KG1 (cell line): ENCODE data around the gene GSTO1.
A peak's percentile ranks its signal among the peaks of the same experiment; 100 is the strongest.

ENCODE experiments used
- DNase-seq: peaks from one replicate; lab custom pipeline; 2025; lab: John Stamatoyannopoulos, UW

The GSTO1 gene

DNA sequence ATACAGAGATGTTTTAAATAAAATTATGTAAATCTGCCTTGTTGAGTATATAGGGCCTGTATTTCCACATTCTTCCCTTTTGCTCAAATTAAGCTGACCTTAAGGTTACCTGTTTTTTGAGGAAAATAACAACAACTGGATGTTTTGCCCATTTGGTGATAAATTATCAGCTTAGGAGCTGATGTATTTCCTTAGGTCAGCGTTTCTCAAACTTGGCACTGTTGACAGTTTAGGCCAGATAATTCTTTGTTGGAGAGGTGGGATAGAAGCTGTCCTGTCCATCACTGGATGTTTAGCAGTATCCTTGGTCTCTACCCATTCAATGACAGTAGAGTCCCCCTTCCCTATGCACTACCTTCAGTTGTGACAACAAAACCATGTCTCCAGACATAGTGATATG, 21.5 kb downstream of the GSTO1 start:
- no peak for DNase-seq

DNA sequence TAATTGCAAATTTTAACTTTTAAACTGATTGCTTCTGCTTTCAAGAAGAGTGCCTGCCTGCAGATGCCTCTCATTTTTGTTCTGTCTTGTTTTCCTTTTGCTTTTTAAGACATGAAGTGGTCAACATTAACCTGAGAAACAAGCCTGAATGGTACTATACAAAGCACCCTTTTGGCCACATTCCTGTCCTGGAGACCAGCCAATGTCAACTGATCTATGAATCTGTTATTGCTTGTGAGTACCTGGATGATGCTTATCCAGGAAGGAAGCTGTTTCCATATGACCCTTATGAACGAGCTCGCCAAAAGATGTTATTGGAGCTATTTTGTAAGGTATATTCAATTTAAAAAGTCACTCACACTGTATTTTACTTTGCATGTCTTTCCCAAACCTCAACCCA, 23.1 kb downstream of the GSTO1 start:
- DNase-seq, result no peak

DNA sequence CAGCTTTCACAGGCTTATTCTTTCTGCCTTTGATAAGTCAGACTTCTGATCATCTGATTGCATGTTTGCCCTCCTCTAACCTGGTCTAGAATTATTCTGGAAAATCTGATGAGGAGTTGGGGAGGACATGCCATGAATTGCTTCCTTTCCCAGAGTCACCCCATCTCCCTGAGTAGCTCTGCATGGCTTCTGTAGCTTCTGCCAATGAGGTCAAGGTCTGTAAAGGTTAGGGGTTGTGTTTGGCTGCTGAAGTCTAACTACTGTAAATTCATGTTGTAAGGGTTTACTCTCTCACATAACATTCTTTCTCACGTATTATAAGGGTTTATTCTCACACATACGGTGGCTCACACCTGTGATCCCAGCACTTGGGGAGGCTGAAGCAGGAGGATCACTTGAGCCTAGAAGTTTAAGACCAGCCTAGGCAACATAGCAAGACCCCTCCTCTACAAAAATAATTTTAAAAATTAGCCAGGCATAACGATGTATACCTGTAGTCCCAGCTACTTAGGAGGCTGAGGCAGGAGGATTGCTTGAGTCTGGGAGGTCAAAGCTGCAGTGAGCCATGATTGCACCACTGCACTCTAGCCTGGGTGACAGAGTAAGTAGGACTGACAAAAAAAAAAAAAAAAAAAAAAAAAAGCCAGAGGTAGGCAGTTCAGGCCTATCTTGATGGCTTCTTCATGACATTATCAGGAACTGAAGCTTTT, 25.0 kb downstream of the GSTO1 start:
- DNase-seq, result no peak

DNA sequence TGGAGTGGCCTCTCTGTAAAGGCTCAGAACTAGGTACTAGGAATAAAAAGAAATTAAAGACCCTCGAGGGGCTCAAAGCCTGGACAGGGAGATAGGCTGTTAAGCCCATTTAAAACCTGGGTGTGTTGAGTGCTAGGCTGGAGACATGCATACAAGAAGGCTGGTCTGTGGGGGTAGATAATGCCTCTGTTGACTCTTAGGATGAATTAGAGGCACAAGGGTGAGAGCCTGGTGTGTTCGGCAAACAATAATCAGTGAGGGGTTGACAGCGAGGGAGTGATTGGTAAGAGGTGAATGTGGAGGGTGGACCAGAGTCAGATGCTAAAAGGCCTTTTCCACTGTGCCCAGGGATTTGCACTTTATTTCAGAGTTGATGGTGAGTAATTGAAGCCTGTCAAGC, 27.0 kb downstream of the GSTO1 start:
- no peak for DNase-seq

DNA sequence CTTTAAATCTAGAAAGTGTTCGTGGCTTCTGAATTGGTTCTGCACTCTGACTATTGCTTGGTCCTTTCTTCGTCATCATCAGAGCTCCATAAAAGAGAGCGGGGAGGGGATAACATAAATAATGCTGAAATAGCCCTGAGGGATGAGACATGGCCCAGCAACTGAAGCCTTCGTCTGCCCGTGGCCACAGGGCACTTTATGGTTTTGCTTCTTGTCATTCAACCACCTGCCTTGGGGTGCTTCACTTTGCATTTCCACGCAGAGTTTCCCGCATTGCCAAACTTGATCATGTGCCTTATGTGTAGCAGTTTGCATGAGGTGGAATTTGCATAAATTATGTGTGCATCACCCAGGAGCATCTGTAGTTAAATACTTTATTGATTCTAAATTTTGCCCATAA, 30.2 kb downstream of the GSTO1 start:
- no peak for DNase-seq

DNA sequence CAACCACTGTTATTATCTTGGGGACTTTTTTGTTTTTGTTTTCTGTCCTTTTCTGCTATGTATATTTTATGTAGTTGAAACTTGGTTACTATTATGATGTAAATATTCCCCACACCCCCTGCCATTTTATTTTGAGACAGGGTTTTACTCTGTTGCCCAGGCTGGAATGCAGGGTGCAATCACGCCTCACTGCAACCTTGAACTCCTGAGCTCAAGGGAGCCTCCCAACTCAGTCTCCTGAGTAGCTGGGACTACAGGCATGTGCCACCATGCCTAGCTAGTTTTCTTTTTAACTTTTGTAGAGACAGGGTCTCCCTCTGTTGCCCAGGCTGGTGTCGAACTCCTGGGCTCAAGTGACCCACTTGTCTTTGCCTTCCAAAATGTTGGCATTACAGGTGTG, 32.2 kb downstream of the GSTO1 start:
- no peak for DNase-seq

DNA sequence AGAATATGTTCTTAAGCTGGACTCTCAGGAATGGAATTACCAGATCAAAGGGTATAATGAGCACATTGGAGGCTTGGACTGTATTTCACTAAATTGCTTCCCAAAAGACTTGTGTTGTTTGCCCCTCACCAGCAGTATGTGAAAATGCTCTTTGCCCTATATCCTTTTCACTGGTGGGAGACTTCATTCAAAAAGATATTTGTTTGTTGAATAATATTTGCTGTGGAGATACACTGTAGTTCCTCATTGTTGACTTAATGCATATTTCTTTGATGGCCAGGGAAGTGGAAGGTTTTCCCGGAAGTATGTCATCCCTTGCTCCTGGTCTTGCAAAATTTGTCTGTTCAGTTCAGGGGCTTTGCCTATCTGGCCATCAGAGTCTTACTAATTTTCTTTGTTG, 33.7 kb downstream of the GSTO1 start:
- DNase-seq, result no peak

DNA sequence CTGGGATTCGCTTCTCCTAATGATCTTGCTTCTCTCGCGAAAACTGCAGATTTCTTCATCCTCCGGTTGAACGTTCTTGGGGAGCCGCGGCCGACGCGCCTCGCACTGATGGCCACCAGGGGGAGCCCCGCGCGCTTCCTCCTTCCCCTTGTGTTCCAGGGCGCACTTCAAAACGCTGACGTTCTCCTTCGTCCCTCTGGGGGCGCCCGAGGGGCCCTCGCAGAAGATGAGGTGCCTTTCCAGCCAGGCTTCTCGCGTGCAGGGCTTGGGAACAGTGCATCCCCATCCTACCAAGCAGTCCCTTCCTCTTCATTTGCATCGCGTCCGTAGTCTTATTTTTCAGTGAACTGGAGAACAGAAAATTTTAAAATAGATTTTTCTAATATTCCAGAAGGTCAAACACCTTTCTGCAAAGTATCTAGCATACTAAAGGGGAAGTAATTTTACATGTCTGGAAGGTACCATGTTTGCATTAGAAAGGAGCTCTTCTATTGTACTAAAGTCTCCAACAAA, 36.8 kb downstream of the GSTO1 start:
- peak; percentile 83 for DNase-seq

DNA sequence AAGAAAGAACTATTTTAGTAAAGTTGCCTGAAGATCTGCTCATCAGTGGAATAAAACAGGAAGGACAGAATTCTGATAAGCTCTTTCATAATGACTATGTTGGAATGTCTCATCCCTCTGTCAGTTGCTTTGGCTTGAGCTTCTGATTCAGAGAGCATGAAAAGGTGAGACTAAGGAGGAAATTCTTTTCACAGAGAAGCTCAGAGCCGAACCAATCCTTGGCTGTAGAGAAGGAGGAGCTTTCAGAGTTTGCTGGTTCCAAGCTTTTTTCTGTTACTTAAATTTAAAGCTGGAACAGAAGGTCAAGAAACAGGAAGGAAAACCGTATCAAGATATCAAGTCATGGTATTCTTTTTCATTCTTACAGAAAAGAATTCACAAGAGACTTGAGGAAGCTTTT, 38.3 kb downstream of the GSTO1 start:
- DNase-seq, result no peak

DNA sequence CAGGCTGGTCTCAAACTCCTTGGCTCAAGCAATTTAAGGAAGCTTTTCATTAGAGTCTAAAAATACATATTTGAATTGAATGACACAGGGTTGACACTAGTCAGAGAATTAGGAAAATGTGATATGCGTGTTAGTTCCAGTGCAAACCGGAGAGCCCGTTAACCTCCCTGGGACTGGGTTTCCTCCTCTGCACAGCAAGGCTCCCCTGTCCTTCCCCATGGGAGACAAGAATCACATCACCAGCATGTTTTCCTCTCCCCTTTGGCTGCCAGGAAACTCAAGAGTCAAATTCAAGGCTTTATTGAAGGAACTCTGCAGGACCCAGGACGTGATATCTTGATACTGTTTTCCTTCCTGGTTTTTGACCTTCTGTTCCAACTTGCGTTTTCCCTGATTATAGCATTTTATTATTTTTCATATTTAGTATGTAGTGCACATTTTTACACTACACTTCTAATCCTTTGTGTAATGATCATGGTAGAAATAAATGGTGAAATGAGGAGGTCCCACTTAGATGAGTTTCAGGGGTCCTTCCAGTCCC, 39.2 kb downstream of the GSTO1 start:
- no peak for DNase-seq

DNA sequence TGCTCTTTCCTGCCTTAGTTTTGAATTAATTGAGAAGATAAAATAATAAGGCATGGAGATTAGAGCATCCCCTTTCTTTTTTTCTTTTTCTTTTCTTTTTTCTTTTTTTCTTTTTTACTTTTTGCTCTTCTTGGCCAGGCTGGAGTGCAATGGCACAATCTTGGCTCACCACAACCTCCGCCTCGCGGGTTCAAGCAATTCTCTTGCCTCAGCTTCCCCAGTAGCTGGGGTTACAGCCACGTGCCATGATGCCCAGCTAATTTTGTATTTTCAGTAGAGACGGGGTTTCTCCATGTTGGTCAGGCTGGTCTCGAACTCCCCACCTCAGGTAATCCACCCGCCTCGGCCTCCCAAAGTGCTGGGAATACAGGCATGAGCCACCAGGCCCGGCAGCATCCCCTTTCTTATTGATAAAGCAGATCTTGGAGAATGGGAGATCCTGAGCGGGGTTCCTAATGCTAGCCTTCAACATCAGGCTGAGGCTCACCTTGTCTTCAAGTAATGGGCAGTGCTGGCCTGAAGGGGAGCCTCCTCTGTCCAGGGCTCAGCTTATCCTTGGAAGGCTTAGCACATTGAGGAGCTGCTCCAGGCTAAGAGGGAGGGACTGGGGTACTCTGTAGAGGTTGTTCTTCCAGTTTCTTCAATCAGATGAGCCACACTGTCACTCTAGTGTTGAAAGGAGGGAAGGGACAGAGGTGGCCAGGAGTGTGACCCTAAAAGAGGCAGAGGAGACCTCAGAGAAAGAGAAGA, 42.2 kb downstream of the GSTO1 start:
- DNase-seq, result no peak

DNA sequence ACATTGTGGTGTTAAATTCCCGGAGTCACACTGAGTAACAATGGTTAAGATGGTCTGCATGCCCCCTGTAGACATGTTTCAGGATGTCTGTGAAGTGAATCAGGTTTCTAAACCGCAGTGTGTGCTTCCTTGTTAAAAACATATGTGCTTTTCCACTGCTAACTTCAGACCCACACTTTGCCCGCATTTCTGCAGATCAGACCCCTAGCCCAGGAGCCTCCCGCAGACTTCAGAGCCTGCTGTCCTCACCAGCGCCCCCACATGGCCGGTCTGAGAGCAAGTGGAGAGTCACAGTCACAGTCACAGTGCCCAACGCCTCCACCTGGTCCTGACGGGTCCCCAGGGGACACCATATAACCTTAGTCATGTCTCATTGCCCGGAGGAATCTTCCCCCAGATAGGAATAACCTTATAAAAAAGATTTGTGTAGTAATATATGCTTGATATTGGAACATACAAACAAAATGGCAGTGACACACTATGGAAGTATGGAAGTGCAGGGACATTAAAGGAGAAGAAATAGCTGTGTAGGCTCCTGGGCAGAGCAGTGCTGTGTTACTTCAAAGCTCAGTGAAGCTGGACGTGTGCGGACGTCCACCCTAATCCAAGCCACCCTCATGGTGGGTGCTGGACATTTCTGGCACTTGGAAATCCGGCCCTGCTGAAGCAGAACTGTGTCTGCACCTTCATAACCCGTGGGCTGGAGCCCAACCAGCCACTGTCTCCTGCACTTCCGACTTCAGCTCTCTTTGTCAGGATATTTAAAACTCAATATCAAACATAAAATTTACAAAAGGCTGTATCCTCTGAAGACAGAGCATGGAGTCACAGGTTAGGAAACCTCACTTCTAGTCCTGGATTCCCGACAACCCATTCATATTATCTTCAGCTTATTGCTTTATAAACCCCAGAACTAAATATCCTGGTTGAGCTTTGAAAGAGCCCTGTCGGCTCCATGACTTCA, 43.3 kb downstream of the GSTO1 start:
- no peak for DNase-seq

DNA sequence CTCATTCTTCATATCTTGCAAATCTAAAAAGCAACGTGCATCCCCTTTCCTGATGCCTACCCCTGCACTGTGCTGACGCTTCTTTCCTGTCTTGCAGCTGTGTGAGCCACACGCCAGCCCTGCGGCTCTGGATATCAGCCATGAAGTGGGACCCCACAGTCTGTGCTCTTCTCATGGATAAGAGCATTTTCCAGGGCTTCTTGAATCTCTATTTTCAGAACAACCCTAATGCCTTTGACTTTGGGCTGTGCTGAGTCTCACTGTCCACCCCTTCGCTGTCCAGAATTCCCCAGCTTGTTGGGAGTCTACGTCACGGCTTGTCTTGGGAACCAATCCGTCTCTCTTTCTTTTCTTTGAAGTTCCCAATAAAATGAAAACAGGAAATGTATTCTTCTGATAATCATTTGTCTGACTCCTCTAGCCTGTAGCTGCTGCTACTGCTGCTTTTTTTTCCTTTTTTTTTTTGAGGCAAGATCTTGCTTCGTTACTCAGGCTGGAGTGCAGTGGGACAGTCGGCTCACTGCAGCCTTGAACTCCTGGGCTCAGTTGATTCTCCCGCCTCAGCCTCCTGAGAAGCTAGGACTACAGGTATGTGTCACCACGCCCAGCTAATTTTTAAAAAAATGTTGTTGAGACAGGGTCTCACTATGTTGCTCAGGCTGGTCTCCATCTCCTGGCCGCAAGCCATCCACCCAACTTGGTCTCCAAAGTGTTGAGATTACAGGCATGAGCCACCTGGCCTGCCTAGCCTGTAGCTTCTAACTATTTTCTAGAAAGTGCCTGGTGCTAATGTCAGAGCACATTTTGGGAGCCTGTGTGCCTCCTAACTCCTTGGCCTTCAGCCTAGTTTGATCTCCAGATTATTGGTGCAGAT, 44.6 kb downstream of the GSTO1 start:
- no peak for DNase-seq

DNA sequence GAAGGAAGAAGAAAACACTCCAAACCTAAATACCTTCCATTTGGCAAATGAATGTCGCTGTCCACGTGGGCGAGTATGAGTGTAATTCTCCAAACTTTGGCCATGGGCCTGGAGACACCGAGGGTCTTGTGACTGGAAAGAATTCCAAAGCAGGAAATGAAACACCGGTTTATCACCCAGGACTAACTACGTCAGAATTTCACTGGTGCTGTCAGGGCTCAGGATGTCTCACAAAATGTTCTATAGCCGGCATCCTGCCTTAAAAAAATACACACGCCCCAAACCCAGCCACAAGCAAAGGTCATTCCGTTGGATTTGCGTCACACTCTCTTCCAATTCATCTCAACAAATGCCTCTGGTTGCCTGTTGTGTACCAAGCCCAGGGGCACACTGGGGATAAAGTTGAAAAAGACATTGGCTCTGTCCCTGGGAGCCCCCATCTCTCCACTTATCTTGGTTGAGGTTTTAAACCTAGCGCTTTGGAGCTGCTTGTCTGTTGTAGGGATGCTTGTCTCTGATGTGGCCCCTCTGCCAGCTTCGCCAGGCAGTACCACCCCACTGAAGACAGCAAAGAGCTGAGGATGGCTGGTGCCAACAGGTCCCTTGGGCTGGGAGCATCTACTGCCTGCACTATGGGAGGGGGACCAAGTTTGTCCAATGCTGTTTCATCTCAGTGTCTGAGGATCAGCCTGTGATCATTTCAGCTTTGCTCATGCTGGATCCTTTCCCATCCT, 45.5 kb downstream of the GSTO1 start:
- no peak for DNase-seq

DNA sequence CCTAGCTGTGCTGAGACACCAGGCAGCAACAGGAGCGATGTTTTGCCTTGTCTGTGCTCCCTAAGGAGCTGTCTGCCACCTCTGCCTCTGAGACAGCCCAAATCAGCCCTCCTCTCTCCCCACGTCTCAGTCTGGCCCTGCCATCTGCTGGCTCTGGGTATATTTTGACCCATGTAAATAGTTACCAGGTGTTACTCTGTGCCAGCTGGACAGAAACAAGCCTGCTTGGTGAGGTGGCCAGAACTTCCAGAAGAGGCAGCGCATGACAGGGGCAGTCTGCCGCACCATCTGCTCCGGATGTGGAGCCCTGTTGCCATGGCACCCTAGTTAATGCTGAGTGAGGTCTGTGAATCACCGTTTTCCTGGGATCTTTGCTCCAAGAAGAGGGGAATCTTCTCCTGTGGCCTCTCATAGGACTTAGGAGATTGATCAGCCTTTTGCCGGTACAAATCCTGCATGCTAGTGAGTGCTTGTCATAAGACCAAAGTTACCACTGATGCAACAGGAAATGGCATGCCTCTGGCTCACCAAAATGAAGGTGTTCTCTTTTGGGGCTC, 46.1 kb downstream of the GSTO1 start:
- DNase-seq, result no peak

DNA sequence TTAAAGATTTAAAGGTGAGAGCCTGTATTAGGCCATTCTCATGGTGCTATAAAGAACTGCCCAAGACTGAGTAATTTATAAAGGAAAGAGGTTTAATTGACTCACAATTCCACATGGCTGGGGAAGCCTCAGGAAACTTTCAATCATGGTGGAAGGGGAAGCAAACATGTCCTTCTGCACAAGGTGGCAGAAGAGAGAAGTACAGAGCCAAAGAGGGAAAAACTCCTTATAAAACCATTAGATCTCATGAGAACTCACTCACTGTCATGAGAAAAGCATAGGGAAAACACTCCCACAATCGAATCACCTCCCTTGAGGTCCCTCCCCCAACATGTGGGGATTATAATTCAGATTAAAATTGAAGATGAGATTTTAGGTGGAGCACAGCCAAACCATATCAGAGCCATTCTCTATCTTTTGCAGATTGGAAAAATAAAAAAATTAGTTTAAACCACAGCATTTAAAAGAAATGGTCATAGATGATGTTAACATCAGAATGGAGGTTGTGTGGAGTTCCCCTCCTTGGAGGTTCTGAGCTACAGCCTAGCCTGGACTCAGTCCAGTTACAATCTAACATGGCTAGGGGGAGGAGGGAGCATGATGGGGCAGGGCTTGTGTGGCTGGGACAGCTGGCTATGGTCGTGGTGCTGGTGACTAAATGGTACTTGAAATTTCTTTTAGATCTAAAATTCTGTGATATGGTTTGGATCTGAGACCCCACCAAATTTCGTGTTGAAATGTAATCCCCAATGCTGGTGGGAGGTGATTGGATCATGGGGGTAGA, 47.4 kb downstream of the GSTO1 start:
- no peak for DNase-seq

DNA sequence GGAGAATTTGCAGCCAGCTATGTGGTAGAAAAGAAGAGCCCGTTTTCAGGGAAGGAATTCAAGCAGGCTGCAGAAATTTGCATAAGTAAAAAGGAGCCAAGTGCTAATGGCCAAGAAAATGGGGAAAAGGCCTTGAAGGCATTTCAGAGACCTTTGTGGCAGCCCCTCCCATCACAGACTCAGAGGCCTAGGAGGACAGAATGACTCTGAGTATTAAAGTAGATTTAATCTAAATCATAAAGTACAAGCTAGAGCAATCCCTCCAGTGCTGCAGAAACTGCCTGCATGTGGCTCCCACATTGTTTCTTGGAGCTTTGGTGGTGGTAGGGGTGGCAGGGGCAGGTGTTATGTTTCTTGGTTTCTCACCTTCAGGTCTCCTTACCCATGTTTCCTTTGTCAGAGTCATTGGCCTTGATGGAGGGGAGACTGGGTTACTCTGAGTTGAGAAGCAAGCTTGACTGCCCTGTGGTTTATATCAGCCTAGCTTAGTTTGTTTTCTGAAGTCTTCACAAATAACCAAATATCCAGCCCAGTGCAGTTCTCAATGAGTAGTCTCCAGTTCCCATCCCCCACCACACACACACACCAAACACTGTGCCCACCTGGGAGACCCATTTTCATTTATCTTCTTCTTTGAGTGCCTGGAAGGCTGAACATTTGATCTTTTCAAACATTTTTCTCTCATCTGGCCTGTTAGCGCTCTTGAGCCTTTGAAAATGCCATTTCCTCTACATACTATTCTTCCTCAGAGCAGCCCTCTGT, 49.1 kb downstream of the GSTO1 start:
- DNase-seq, result no peak

DNA sequence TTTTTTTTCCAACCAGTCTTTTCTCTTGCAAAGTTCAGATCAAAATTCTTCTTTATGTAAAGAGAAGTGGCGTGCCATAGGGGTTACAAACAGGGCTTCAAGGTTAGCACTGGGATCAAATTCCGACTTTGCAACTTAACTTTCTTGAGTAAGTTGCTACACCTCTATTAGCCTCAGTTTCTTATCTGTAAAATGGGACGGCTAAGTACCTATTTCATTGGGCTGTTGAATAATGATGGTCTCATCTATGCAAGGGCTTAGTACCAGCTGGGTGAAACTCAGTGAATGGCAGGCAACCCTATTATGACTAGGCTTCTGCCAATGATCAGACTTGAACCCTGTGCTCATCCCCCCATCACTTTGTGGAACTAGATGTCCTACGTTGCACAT, 49.7 kb downstream of the GSTO1 start:
- DNase-seq, result no peak

DNA sequence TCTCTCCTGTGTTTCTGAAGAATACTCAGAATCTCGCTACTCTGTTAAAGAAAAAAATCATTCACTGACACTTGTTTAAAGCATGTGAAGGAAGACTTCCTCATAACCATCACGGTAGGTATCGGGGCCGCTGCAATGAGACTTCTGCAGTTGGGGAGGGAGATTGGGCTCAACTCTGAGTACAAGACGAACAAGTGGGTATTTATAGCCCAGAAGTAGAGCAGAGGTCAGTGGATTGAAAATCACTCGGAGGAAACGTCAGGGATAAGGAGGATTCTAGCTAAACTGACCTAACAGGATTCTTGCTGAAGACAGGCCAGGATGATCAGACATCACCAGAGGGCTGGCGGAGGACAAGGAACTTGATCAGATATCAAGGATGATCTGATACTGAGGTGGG, 50.2 kb downstream of the GSTO1 start:
- DNase-seq, result no peak
